A549 (cell line): ENCODE measurements around the gene FBXL4. TPM values are rescaled to one million over a fixed set of nuclear protein-coding genes. Genes with fewer than 3 reads are reported as not detected.

Experiments
- ATAC-seq, 2 experiments: fragments of 200-7000 bp in 1 of 2; fragments of >200 bp in 1 of 2; cut with Nextera tagmentation in 1 of 2; cut with Tn5 transposase in 1 of 2; 3 replicates each; pipeline versions ENCODE4 v1.8.0 to v1.9.1; 2018 to 2020; ENCODE audit warnings: mild to moderate bottlenecking in 1 of 2, moderate library complexity in 1 of 2
- CTCF ChIA-PET: fragments of 300-600 bp; sonication (Branson Sonifier 250); formaldehyde crosslinking; extraction: SDS; loops from one replicate; lab custom pipeline; 2021; ENCODE audit warnings: antibody characterized with exemption, inconsistent platforms; lab: Yijun Ruan, JAX
- POLR2A ChIA-PET: fragments of 350-600 bp; formaldehyde crosslinking; extraction: SDS; loops from one replicate; lab custom pipeline; 2021; ENCODE audit warnings: antibody characterized with exemption, inconsistent platforms; lab: Yijun Ruan, JAX
- DNase-seq, 2 experiments: peaks; one replicate each; pipeline versions ENCODE4 v3.0.0 to v3.0.0-alpha.2; 2011 to 2016; ENCODE audit warnings: low read depth in 1 of 2, low spot score in 1 of 2
- FAIRE-seq: peaks from 2 replicates; lab custom pipeline; 2011; peaks lifted over from hg19 to GRCh38; lab: Jason Lieb, UNC
- H3K27ac ChIP-seq, 2 experiments: fragments of >200 bp; sonication (Bioruptor Twin); formaldehyde crosslinking; 3 replicates each; pipeline ENCODE4 v1.5.1; 2016 to 2017
- H3K4me1 ChIP-seq: fragments of >200 bp; sonication (Bioruptor Twin); formaldehyde crosslinking; 3 replicates; pipeline ENCODE4 v1.6.1; 2016
- H3K4me2 ChIP-seq: fragments of >200 bp; sonication (Bioruptor Twin); formaldehyde crosslinking; 3 replicates; pipeline ENCODE4 v1.6.1; 2016
- H3K4me3 ChIP-seq: fragments of >200 bp; sonication (Bioruptor Twin); formaldehyde crosslinking; 3 replicates; pipeline ENCODE4 v1.5.1; 2016
- H3K9me3 ChIP-seq: fragments of >200 bp; sonication (Bioruptor Twin); formaldehyde crosslinking; 3 replicates; pipeline ENCODE4 v1.6.1; 2016
- CBX2 ChIP-seq: fragments of 200-600 bp; sonication (generic); IDR thresholded peaks from 2 replicates; pipeline ENCODE4 v1.6.1; 2016; ENCODE audit warnings: low read depth, mild to moderate bottlenecking, borderline replicate concordance
- CBX8 ChIP-seq: fragments of 200-600 bp; sonication (generic); IDR thresholded peaks from 2 replicates; pipeline ENCODE4 v1.6.1; 2016
- CHD4 ChIP-seq: fragments of 200-600 bp; sonication (generic); IDR thresholded peaks from 2 replicates; pipeline ENCODE4 v1.6.1; 2016; ENCODE audit warnings: antibody characterized with exemption, mild to moderate bottlenecking, borderline replicate concordance
- EP300 ChIP-seq, 2 experiments: fragments of >200 bp; sonication (Bioruptor Twin); formaldehyde crosslinking; IDR thresholded peaks; 2 replicates in 1 of 2; 3 replicates in 1 of 2; pipeline ENCODE4 v1.6.1; 2016 to 2017
- ESRRA ChIP-seq: fragments of 150-350 bp; IDR thresholded peaks from 2 replicates; pipeline ENCODE4 v1.6.1; 2014; ENCODE audit warnings: mild to moderate bottlenecking, low read length, borderline replicate concordance
- FOSB ChIP-seq: fragments of 250-450 bp; sonication (Bioruptor Pico); IDR thresholded peaks from 2 replicates; pipeline ENCODE4 v1.5.0; 2020; ENCODE audit warnings: mild to moderate bottlenecking, moderate library complexity
- FOXS1 ChIP-seq: fragments of 250-450 bp; sonication (Bioruptor Pico); IDR thresholded peaks from 2 replicates; pipeline ENCODE4 v1.5.0; 2020; ENCODE audit warnings: mild to moderate bottlenecking, moderate library complexity
- GATA3 ChIP-seq: IDR thresholded peaks from 2 replicates; pipeline ENCODE4 v1.6.1; 2012; ENCODE audit warnings: borderline replicate concordance
- HDAC2 ChIP-seq: fragments of 200-600 bp; sonication (generic); IDR thresholded peaks from 2 replicates; pipeline ENCODE4 v1.6.1; 2016
- HEYL ChIP-seq: fragments of 250-450 bp; sonication (Bioruptor Pico); IDR thresholded peaks from 2 replicates; pipeline ENCODE4 v1.8.0; 2021; ENCODE audit warnings: mild to moderate bottlenecking, moderate library complexity
- HOXB13 ChIP-seq: fragments of 250-450 bp; sonication (Bioruptor Pico); IDR thresholded peaks from 2 replicates; pipeline ENCODE4 v1.5.0; 2020; ENCODE audit warnings: low read depth, mild to moderate bottlenecking, moderate library complexity
- HOXB5 ChIP-seq: fragments of 250-450 bp; sonication (Bioruptor Pico); IDR thresholded peaks from 2 replicates; pipeline ENCODE4 v1.5.0; 2020; ENCODE audit warnings: mild to moderate bottlenecking, moderate library complexity
- JUN ChIP-seq, 2 experiments: fragments of >200 bp; sonication (Bioruptor Twin); formaldehyde crosslinking; IDR thresholded peaks; 2 replicates in 1 of 2; 3 replicates in 1 of 2; pipeline ENCODE4 v1.6.1; 2016 to 2017
- JUNB ChIP-seq: fragments of >200 bp; sonication (Bioruptor Twin); formaldehyde crosslinking; IDR thresholded peaks from 2 replicates; pipeline ENCODE4 v1.6.1; 2016
- MAZ ChIP-seq: fragments of 150-350 bp; IDR thresholded peaks from 2 replicates; pipeline ENCODE4 v1.6.1; 2014; ENCODE audit warnings: antibody characterized with exemption, low read depth, low read length, borderline replicate concordance
- MYC ChIP-seq: IDR thresholded peaks from 2 replicates; pipeline ENCODE4 v1.6.1; 2012; ENCODE audit warnings: mild to moderate bottlenecking, inconsistent platforms, low read length, improper control_type of control experiment, borderline replicate concordance
- NFE2L2 ChIP-seq: fragments of 150-350 bp; conservative IDR thresholded peaks from 2 replicates; pipeline ENCODE4 v1.6.1; 2014; ENCODE audit warnings: low read length
- NPAS2 ChIP-seq: fragments of 250-450 bp; sonication (Bioruptor Pico); IDR thresholded peaks from 2 replicates; pipeline ENCODE4 v1.8.0; 2022; ENCODE audit warnings: mild to moderate bottlenecking, moderate library complexity, borderline replicate concordance
- NR3C1 ChIP-seq: fragments of >200 bp; sonication (Bioruptor Twin); formaldehyde crosslinking; IDR thresholded peaks from 3 replicates; pipeline ENCODE4 v1.6.1; 2017
- POLR2A ChIP-seq: IDR thresholded peaks from 2 replicates; pipeline ENCODE4 v1.6.1; 2012; ENCODE audit warnings: mild to moderate bottlenecking, low read length
- POLR2AphosphoS2 ChIP-seq: conservative IDR thresholded peaks from 2 replicates; pipeline ENCODE4 v1.6.1; 2012; ENCODE audit warnings: low read length, improper control_type of control experiment, inconsistent platforms
- RNF2 ChIP-seq: fragments of 200-600 bp; sonication (generic); IDR thresholded peaks from 2 replicates; pipeline ENCODE4 v1.6.1; 2016; ENCODE audit warnings: low read depth, mild to moderate bottlenecking, antibody characterized with exemption, moderate library complexity, borderline replicate concordance
- SMC3 ChIP-seq: fragments of >200 bp; sonication (Bioruptor Twin); formaldehyde crosslinking; IDR thresholded peaks from 3 replicates; pipeline ENCODE4 v1.6.1; 2018; ENCODE audit warnings: inconsistent platforms
- SREBF2 ChIP-seq: fragments of 450-650 bp; IDR thresholded peaks from 2 replicates; pipeline ENCODE4 v1.6.1; 2014; ENCODE audit warnings: mild to moderate bottlenecking, moderate library complexity
- TFCP2L1 ChIP-seq: fragments of 250-450 bp; sonication (Bioruptor Pico); IDR thresholded peaks from 2 replicates; pipeline ENCODE4 v1.5.0; 2021; ENCODE audit warnings: mild to moderate bottlenecking
- ZFP36 ChIP-seq: fragments of 450-650 bp; IDR thresholded peaks from 2 replicates; pipeline ENCODE4 v1.6.1; 2014; ENCODE audit warnings: borderline replicate concordance; ENCODE audit not compliant: partially characterized antibody
- ZNF302 ChIP-seq: fragments of 250-450 bp; sonication (Bioruptor Pico); IDR thresholded peaks from 2 replicates; pipeline ENCODE4 v1.9.0; 2021; ENCODE audit warnings: inconsistent platforms, mild to moderate bottlenecking, moderate library complexity
- ZSCAN20 ChIP-seq: fragments of 250-450 bp; sonication (Bioruptor Pico); IDR thresholded peaks from 2 replicates; pipeline ENCODE4 v1.8.0; 2022; ENCODE audit warnings: mild to moderate bottlenecking, moderate library complexity
- WGBS: methylation state at CpG from one replicate; pipeline ENCODE4 v1.1.6; 2017; ENCODE audit errors: missing lambda C conversion rate; 5-methylcytosine and 5-hydroxymethylcytosine counted together
- polyA plus RNA-seq, 4 experiments: library from polyadenylated mRNA; depleted of rRNA in 3 of 4; stranded (reverse); fragments of >200 nt; fragmentation: RNase III in 1 of 4; extraction: RNeasy Plus Mini Kit Qiagen cat#74134 plus additional on column Dnase treatment in 1 of 4; gene quantifications; 2 replicates in 3 of 4; 3 replicates in 1 of 4; pipeline ENCODE4 v1.2.3, GENCODE V29; 2011 to 2017
- TF ChIP-seq, protein P1 (sequence below): fragments of >200 bp; sonication (Bioruptor Twin); formaldehyde crosslinking; IDR thresholded peaks from 2 replicates; pipeline ENCODE4 v1.6.1; 2016
- TF ChIP-seq, protein P2 (sequence below): IDR thresholded peaks from 2 replicates; pipeline ENCODE4 v1.6.1; 2012
- TF ChIP-seq, protein P3 (sequence below): fragments of >200 bp; sonication (Bioruptor Twin); formaldehyde crosslinking; IDR thresholded peaks from 3 replicates; pipeline ENCODE4 v1.5.1; 2016

Gene FBXL4
- polyA plus RNA-seq, 2 of the 4 experiments (the other 2 are of a cell fraction) = 6.5 to 21.6 TPM

DNA sequence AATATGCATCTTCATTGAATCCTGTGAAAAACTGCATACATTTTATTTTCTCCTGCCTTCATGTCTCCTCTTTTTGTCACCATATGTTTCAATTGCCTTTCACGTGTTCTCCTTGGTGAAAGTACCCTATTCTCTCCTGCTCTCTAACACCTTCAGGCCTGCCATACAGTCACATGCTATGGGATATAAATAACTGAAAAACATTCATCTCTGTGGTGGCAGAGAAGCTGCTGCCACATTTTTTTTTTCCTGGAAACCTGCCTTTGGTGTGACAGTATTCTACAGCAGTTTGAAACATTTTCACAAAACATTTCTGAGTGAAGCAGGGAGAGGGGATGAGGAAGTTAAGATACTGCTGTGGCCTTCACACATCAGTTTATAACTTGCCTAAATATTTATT is 44.8 kb upstream of the FBXL4 start (continued):
- TF ChIP-seq NPAS2 (CRISPR knock-in tag) (no peak), CBX2 (no peak)

DNA sequence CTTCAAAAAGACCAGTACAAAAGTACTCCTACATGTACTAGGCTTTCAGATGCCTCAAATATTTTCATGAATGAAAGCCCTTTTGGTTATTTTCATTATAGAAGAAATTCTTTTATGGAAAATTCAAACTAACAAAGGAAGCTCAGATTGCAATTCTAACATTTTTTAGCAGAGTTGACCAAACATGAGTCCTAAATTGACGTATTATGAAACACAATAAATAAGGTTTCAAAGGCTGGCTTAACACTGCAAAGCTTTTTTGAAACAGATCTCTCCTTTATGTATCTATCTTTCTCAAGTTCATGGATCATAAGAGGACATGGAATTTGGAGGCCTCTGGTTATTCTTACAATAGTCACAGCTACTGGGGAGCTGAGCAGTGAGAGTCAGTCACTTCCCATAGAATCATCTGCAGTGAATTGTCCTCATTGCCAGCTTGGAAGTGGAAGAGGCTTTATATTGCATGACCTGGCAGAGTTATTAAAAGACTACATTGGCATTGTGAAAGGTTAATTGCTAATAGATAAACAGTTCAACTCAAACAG is 38.4 kb upstream of the FBXL4 start:
- H3K4me1 ChIP-seq = no peaks in the 10 kb centered on the region
- H3K4me3 ChIP-seq = no peak overlapping the region
- no peak overlapping the region for H3K4me2 ChIP-seq
- no peak for ATAC-seq
- H3K27ac ChIP-seq = no peak overlapping the region
- 58% methylated on average over 1 of the region's 1 CpG for WGBS
- H3K9me3 ChIP-seq = no peaks in the 10 kb centered on the region
- TF ChIP-seq ZSCAN20 (CRISPR knock-in tag) = no peak
- TF ChIP-seq SREBF2 = no peak
- no peak for TF ChIP-seq NR3C1
- TF ChIP-seq, all 56 proteins: peak for 0
- CTCF ChIA-PET = no interaction called here
- POLR2A ChIA-PET = no interaction called here
- FAIRE-seq (no peak), DNase-seq (no peak)

DNA sequence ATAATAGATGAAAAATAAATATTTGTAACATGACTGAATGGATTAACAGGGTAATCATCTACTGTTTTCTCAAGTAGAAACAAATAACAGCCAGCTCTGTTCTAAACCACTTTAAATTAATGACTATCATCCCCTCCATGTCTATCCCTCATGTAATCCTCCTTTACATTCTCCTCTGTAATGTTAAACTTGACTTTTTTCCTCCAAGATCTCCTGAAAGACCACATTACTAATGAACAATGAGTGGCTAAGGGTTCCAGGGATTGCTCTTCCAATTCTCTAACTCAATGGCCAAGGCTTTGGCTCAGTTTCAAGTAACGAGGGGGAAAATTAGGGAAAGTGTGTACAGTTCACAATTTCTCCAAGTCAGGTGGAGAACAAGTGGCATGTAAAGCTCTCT is 37.6 kb upstream of the FBXL4 start:
- H3K4me3 ChIP-seq = no peak overlapping the region
- no peaks in the 10 kb centered on the region for H3K4me1 ChIP-seq
- ATAC-seq = no peak
- no peaks in the 10 kb centered on the region for H3K9me3 ChIP-seq
- no peak for DNase-seq
- CTCF ChIA-PET = no interaction called here
- WGBS = 0% methylated on average over 1 of the region's 1 CpG
- POLR2A ChIA-PET = no interaction called here
- no peak overlapping the region for H3K4me2 ChIP-seq
- TF ChIP-seq, protein P1, sequence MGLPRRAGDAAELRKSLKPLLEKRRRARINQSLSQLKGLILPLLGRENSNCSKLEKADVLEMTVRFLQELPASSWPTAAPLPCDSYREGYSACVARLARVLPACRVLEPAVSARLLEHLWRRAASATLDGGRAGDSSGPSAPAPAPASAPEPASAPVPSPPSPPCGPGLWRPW = no peak
- TF ChIP-seq MAZ = no peak
- TF ChIP-seq POLR2AphosphoS2 = no peak
- TF ChIP-seq ESRRA = no peak
- TF ChIP-seq HDAC2 = no peak
- TF ChIP-seq POLR2A = no peak
- no peak for TF ChIP-seq ZNF302
- TF ChIP-seq CHD4 = no peak
- TF ChIP-seq JUN (IDR thresholded peaks at IDR 0.05) = no peak
- TF ChIP-seq, protein P2, sequence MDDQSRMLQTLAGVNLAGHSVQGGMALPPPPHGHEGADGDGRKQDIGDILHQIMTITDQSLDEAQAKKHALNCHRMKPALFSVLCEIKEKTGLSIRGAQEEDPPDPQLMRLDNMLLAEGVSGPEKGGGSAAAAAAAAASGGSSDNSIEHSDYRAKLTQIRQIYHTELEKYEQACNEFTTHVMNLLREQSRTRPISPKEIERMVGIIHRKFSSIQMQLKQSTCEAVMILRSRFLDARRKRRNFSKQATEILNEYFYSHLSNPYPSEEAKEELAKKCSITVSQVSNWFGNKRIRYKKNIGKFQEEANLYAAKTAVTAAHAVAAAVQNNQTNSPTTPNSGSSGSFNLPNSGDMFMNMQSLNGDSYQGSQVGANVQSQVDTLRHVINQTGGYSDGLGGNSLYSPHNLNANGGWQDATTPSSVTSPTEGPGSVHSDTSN = no peak
- no peak for TF ChIP-seq HOXB5 (CRISPR knock-in tag)
- no peak for TF ChIP-seq HOXB13 (CRISPR knock-in tag)
- TF ChIP-seq, all 56 proteins: peak for 0
- no peak overlapping the region for H3K27ac ChIP-seq
- no peak for FAIRE-seq

DNA sequence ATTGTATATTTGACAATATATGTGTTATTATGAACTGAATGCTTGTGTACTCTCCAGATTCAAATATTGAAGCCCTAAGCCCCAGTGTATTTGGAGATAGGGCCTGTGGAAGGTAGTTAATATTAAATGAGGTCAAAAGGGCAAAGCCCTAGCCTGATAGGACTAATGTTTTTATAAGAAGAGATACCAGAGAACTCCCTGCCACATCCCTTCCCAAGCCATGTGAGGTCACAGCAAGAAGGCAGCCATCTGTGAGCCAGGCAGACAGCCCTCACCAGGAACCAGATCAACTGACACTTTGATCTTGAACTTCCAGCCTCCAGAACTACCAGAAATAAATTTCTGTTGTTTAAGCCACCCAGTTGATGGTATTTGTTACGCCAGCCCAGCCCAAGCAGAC is 36.4 kb upstream of the FBXL4 start:
- CTCF ChIA-PET = no interaction called here
- WGBS = 19% methylated on average over 1 of the region's 1 CpG
- ATAC-seq = no peak

More for the DNA sequence above, 36.4 kb upstream of the FBXL4 start:
- Histone ChIP-seq H3K4me1 (no peaks in the 10 kb centered on the region), H3K9me3 (no peaks in the 10 kb centered on the region), H3K27ac (no peak overlapping the region), H3K4me3 (no peak overlapping the region), H3K4me2 (no peak overlapping the region)
- FAIRE-seq (no peak), DNase-seq (no peak)
- POLR2A ChIA-PET = no interaction called here
- TF ChIP-seq SMC3 (no peak), POLR2A (no peak), JUN (IDR thresholded peaks at IDR 0.05) (no peak), ZFP36 (no peak), RNF2 (no peak), FOXS1 (no peak), ZNF302 (no peak), JUNB (no peak), MYC (no peak), HEYL (CRISPR knock-in tag) (no peak), EP300 (IDR thresholded peaks at IDR 0.05) (no peak), FOSB (no peak), NFE2L2 (no peak), TFCP2L1 (CRISPR knock-in tag) (no peak), ZSCAN20 (CRISPR knock-in tag) (no peak), HDAC2 (no peak), CBX8 (no peak), GATA3 (no peak)
- TF ChIP-seq, protein P3, sequence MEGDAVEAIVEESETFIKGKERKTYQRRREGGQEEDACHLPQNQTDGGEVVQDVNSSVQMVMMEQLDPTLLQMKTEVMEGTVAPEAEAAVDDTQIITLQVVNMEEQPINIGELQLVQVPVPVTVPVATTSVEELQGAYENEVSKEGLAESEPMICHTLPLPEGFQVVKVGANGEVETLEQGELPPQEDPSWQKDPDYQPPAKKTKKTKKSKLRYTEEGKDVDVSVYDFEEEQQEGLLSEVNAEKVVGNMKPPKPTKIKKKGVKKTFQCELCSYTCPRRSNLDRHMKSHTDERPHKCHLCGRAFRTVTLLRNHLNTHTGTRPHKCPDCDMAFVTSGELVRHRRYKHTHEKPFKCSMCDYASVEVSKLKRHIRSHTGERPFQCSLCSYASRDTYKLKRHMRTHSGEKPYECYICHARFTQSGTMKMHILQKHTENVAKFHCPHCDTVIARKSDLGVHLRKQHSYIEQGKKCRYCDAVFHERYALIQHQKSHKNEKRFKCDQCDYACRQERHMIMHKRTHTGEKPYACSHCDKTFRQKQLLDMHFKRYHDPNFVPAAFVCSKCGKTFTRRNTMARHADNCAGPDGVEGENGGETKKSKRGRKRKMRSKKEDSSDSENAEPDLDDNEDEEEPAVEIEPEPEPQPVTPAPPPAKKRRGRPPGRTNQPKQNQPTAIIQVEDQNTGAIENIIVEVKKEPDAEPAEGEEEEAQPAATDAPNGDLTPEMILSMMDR = no peak
